ENCODE measurements around the gene RAD51B. TPM values are rescaled to one million over a fixed set of nuclear protein-coding genes. Genes with fewer than 3 reads are reported as not detected.

Gene RAD51B
- total RNA-seq, 1 experiment from 2014 or later = 29.9 TPM

- no peak for TF ChIP-seq CTCF (conservative IDR thresholded peaks at IDR 0.05)
- TF ChIP-seq EZH2 (IDR thresholded peaks at IDR 0.05; ENCODE audit: low read depth) = no peak
- peaks cover 6% of the 10 kb centered on the region for H3K79me2 ChIP-seq (ENCODE audit: low read depth)
- POLR2A ChIA-PET (ENCODE audit: unreplicated experiment) = no interaction called here
- H3K27me3 ChIP-seq (ENCODE audit: insufficient read depth, low read depth) = no peaks in the 10 kb centered on the region
- H3K9me3 ChIP-seq (ENCODE audit: insufficient read depth, low read depth) = no peaks in the 10 kb centered on the region
- H2AFZ ChIP-seq = no peak overlapping the region
- DNase-seq = no peak
- BruUV-seq (replicated peaks) = no TSS peak
- H3K4me2 ChIP-seq = no peak overlapping the region
- peaks cover 56% of the 10 kb centered on the region for H3F3A ChIP-seq (ENCODE audit: insufficient read depth, low read depth)
- H3K27ac ChIP-seq = no peak overlapping the region
- no peaks in the 10 kb centered on the region for H3K36me3 ChIP-seq (ENCODE audit: low read depth)
- H3K4me3 ChIP-seq = no peak overlapping the region
- no peaks in the 10 kb centered on the region for H4K20me1 ChIP-seq (ENCODE audit: insufficient read depth)
- intact Hi-C loops (cut with micrococcal nuclease; ENCODE audit: unreplicated experiment) = no loop called here
- CTCF ChIA-PET = no interaction called here
- no peaks in the 10 kb centered on the region for H3K9me2 ChIP-seq (ENCODE audit: insufficient read depth)
- H3K4me1 ChIP-seq (replicated peaks; ENCODE audit: insufficient read depth) = peaks cover 84% of the 10 kb centered on the region
These were observed 652.5 kb downstream of the RAD51B start for GRCh38 chr14:68471964-68472508.

- Histone ChIP-seq H3K4me1 (replicated peaks; ENCODE audit: insufficient read depth) (peaks cover 84% of the 10 kb centered on the region), H3K27me3 (ENCODE audit: insufficient read depth, low read depth) (no peaks in the 10 kb centered on the region), H3K4me2 (no peak overlapping the region), H3K27ac (no peak overlapping the region), H3K4me3 (no peak overlapping the region), H3F3A (ENCODE audit: insufficient read depth, low read depth) (peaks cover 56% of the 10 kb centered on the region), H3K9me3 (ENCODE audit: insufficient read depth, low read depth) (no peaks in the 10 kb centered on the region), H4K20me1 (ENCODE audit: insufficient read depth) (no peaks in the 10 kb centered on the region), H3K36me3 (ENCODE audit: low read depth) (no peaks in the 10 kb centered on the region), H2AFZ (no peak overlapping the region), H3K79me2 (ENCODE audit: low read depth) (no peaks in the 10 kb centered on the region), H3K9me2 (ENCODE audit: insufficient read depth) (no peaks in the 10 kb centered on the region)
- no TSS peak for BruUV-seq (replicated peaks)
- intact Hi-C loops (cut with micrococcal nuclease; ENCODE audit: unreplicated experiment) = no loop called here
- DNase-seq = no peak
- ChIA-PET CTCF (no interaction called here), POLR2A (ENCODE audit: unreplicated experiment) (interaction anchor here (0.6 kb wide), 1 partner anchor 111 kb away, joined by 4 read pairs; no protein-coding TSS in a partner anchor)
- TF ChIP-seq CTCF (conservative IDR thresholded peaks at IDR 0.05) (no peak), EZH2 (IDR thresholded peaks at IDR 0.05; ENCODE audit: low read depth) (no peak)
These were observed 653.5 kb downstream of the RAD51B start for GRCh38 chr14:68473069-68473468.

GRCh38 chr14:68473794-68474193 is 654.2 kb downstream of the RAD51B start:
- intact Hi-C loops (cut with micrococcal nuclease; ENCODE audit: unreplicated experiment) = no loop called here
- ChIA-PET POLR2A (ENCODE audit: unreplicated experiment) (no interaction called here), CTCF (no interaction called here)
- Histone ChIP-seq H3K79me2 (ENCODE audit: low read depth) (no peaks in the 10 kb centered on the region), H3K4me1 (replicated peaks; ENCODE audit: insufficient read depth) (peaks cover 84% of the 10 kb centered on the region), H3K9me2 (ENCODE audit: insufficient read depth) (no peaks in the 10 kb centered on the region), H3K36me3 (ENCODE audit: low read depth) (no peaks in the 10 kb centered on the region), H4K20me1 (ENCODE audit: insufficient read depth) (no peaks in the 10 kb centered on the region), H2AFZ (no peak overlapping the region), H3F3A (ENCODE audit: insufficient read depth, low read depth) (peaks cover 57% of the 10 kb centered on the region), H3K9me3 (ENCODE audit: insufficient read depth, low read depth) (no peaks in the 10 kb centered on the region), H3K4me2 (no peak overlapping the region), H3K27ac (no peak overlapping the region), H3K27me3 (ENCODE audit: insufficient read depth, low read depth) (no peaks in the 10 kb centered on the region), H3K4me3 (no peak overlapping the region)
- no TSS peak for BruUV-seq (replicated peaks)
- DNase-seq = peak in 1 of 2 experiments; percentile 44
- TF ChIP-seq CTCF (conservative IDR thresholded peaks at IDR 0.05) (no peak), EZH2 (IDR thresholded peaks at IDR 0.05; ENCODE audit: low read depth) (no peak)
